ENCODE measurements around the gene GRIN3B.

The GRIN3B gene

DNA sequence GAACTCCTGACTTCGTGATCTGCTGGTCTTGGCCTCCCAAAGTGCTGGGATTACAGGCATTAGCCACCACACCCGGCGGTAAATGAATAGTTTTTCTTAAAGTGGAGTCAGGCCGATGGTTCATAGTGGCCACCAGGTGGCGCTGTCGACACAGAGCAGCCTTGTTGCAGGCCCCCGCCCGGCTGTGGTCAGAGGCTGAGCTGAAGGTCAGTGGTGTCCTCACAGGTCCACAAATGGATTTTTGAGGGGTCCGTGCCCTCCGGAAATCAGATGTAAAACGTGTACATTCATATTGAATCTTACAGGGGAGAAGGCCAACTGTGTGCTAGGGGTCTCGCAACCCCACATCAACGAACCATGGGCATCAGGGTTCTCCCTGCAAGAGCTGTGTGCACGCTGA, 29.5 kb upstream of the GRIN3B start:
- no peak for TF ChIP-seq SIN3A (IDR thresholded peaks at IDR 0.05; ENCODE audit: borderline replicate concordance, insufficient read depth, low read length)
- TF ChIP-seq, protein P1, sequence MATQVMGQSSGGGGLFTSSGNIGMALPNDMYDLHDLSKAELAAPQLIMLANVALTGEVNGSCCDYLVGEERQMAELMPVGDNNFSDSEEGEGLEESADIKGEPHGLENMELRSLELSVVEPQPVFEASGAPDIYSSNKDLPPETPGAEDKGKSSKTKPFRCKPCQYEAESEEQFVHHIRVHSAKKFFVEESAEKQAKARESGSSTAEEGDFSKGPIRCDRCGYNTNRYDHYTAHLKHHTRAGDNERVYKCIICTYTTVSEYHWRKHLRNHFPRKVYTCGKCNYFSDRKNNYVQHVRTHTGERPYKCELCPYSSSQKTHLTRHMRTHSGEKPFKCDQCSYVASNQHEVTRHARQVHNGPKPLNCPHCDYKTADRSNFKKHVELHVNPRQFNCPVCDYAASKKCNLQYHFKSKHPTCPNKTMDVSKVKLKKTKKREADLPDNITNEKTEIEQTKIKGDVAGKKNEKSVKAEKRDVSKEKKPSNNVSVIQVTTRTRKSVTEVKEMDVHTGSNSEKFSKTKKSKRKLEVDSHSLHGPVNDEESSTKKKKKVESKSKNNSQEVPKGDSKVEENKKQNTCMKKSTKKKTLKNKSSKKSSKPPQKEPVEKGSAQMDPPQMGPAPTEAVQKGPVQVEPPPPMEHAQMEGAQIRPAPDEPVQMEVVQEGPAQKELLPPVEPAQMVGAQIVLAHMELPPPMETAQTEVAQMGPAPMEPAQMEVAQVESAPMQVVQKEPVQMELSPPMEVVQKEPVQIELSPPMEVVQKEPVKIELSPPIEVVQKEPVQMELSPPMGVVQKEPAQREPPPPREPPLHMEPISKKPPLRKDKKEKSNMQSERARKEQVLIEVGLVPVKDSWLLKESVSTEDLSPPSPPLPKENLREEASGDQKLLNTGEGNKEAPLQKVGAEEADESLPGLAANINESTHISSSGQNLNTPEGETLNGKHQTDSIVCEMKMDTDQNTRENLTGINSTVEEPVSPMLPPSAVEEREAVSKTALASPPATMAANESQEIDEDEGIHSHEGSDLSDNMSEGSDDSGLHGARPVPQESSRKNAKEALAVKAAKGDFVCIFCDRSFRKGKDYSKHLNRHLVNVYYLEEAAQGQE (IDR thresholded peaks at IDR 0.05; ENCODE audit: insufficient read depth in 1 of 2, low read depth in 2 of 2, low read length in 2 of 2): no peak
- TF ChIP-seq POLR2AphosphoS5 (IDR thresholded peaks at IDR 0.05; ENCODE audit: low read depth, low read length): no peak
- no peak for TF ChIP-seq TAF1 (IDR thresholded peaks at IDR 0.05; ENCODE audit: borderline replicate concordance, insufficient read depth, low read length)
- TF ChIP-seq FOXP2 (optimal IDR thresholded peaks at IDR 0.05; ENCODE audit: borderline replicate concordance, extremely low read depth, extremely low read length, insufficient read depth): no peak

DNA sequence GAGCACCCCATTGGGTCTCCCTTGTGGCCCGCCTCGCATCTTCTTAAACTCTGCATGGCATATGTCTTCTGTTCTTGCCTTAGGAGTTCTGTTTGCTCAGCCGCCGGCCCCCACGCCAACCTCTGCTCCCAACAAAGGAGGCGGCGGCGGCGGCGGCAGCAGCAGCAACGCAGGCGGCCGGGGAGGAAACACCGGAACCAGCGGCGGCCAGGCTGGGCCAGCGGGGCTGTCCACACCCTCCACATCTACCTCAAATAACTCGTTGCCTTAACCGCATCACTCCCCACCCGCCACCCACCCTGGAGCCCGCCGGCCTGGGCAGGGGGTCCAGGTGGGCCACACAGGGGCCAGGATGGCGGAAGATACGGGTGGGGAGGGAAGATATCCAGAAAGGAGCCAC, 28.4 kb upstream of the GRIN3B start:
- TF ChIP-seq, protein P1 (IDR thresholded peaks at IDR 0.05; ENCODE audit: insufficient read depth in 1 of 2, low read depth in 2 of 2, low read length in 2 of 2): no peak
- TF ChIP-seq SIN3A (IDR thresholded peaks at IDR 0.05; ENCODE audit: borderline replicate concordance, insufficient read depth, low read length): no peak
- no peak for TF ChIP-seq FOXP2 (optimal IDR thresholded peaks at IDR 0.05; ENCODE audit: borderline replicate concordance, extremely low read depth, extremely low read length, insufficient read depth)
- TF ChIP-seq TAF1 (IDR thresholded peaks at IDR 0.05; ENCODE audit: borderline replicate concordance, insufficient read depth, low read length): no peak
- no peak for TF ChIP-seq POLR2AphosphoS5 (IDR thresholded peaks at IDR 0.05; ENCODE audit: low read depth, low read length)

DNA sequence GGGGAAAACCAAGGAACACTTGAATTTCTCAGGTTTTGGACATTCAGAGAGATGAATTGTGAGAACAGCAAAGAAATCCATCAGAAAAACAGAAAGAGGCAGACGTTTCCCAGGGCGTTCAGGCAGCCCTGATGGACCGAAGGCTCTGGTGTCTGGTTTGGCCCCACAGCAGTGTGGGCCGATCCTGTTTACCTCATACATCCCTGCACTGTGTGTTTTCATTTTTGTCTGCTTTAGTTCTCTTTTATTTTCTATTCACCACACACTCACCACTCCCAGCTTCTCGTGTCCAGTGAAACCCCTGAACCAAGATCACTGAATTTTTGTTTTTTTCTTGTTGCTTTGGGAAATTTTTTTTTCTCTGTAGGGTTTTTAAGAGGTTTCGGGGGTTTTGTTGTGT, 27.9 kb upstream of the GRIN3B start:
- TF ChIP-seq SIN3A (IDR thresholded peaks at IDR 0.05; ENCODE audit: borderline replicate concordance, insufficient read depth, low read length): no peak
- TF ChIP-seq, protein P1 (IDR thresholded peaks at IDR 0.05; ENCODE audit: insufficient read depth in 1 of 2, low read depth in 2 of 2, low read length in 2 of 2): no peak
- TF ChIP-seq POLR2AphosphoS5 (IDR thresholded peaks at IDR 0.05; ENCODE audit: low read depth, low read length): no peak
- TF ChIP-seq TAF1 (IDR thresholded peaks at IDR 0.05; ENCODE audit: borderline replicate concordance, insufficient read depth, low read length): no peak
- no peak for TF ChIP-seq FOXP2 (optimal IDR thresholded peaks at IDR 0.05; ENCODE audit: borderline replicate concordance, extremely low read depth, extremely low read length, insufficient read depth)

DNA sequence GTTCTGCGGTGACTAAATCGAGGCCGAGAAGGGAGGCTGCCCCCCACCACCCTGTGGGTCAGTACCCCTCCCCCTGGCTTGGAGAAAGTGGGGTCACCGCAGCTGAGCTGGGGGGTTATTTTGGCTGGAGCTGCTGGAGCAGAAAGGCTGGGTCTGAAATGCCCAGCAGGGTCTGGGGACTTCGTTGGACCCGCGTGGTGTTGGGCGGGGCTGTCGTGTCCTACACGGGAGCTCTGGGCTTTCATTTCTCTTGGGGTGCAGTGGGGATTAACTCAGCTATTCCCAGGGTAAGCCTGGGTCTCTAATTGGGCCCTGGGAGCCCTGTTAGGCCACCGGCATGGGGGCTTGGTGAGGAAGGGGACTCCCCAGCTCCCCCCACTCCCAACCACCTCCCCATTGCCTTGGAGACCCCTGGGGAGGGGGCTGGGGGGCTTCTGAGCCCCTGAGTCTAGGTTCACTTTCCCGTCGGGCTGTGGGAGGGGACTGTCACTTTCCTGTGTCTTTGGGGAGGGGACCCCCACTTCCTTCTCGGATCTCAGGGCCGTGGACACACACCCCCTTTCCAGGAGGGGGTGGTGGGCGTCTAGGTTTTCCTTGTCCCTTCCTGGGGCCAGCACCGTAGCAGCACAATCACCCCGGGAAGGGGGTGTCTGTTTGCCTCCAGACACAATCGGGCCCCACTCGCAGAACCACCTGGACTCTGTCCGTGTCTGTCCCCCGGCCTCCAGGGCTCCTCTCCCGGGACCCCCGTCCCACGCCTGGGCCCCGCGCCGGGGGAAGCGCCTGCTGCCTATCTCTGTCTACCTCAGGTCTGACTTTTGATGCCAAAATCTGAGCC, 26.3 kb upstream of the GRIN3B start:
- TF ChIP-seq SIN3A (IDR thresholded peaks at IDR 0.05; ENCODE audit: borderline replicate concordance, insufficient read depth, low read length): no peak
- TF ChIP-seq, protein P1 (IDR thresholded peaks at IDR 0.05; ENCODE audit: insufficient read depth in 1 of 2, low read depth in 2 of 2, low read length in 2 of 2): no peak
- no peak for TF ChIP-seq POLR2AphosphoS5 (IDR thresholded peaks at IDR 0.05; ENCODE audit: low read depth, low read length)
- no peak for TF ChIP-seq FOXP2 (optimal IDR thresholded peaks at IDR 0.05; ENCODE audit: borderline replicate concordance, extremely low read depth, extremely low read length, insufficient read depth)
- no peak for TF ChIP-seq TAF1 (IDR thresholded peaks at IDR 0.05; ENCODE audit: borderline replicate concordance, insufficient read depth, low read length)
